ENCODE measurements around the gene POLR2A. TPM values are rescaled to one million over a fixed set of nuclear protein-coding genes. Genes with fewer than 3 reads are reported as not detected.

POLR2A gene
- total and polyA plus RNA-seq, 2 donors (not counting 3 experiments of a cell fraction or from before 2014, with no cell fraction given) = 45.9 to 145 TPM

DNA sequence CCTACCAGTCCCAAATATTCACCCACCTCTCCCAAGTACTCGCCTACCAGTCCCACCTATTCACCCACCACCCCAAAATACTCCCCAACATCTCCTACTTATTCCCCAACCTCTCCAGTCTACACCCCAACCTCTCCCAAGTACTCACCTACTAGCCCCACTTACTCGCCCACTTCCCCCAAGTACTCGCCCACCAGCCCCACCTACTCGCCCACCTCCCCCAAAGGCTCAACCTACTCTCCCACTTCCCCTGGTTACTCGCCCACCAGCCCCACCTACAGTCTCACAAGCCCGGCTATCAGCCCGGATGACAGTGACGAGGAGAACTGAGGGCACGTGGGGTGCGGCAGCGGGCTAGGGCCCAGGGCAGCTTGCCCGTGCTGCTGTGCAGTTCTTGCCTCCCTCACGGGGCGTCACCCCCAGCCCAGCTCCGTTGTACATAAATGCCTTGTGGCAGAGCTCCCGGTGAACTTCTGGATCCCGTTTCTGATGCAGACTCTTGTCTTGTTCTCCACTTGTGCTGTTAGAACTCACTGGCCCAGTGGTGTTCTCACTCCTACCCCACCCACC lies 29.8 kb downstream of the POLR2A start:
- BruUV-seq (replicated peaks) = no TSS peak
- intact Hi-C loops (cut with micrococcal nuclease) = loop anchor here (1.0 kb wide), 2 partner anchors 47 to 75 kb away; partner anchors contain the start of gene SENP3
- Histone ChIP-seq H3K79me2 (ENCODE audit: control insufficient read depth, insufficient read depth, low read length) (no peaks in the 10 kb centered on the region), H3K9me3 (replicated peaks; ENCODE audit: control insufficient read depth, insufficient read depth, low read length) (no peaks in the 10 kb centered on the region), H3K36me3 (ENCODE audit: control insufficient read depth in 2 of 2, extremely low read depth in 1 of 2, insufficient read depth in 2 of 2, low read length in 2 of 2) (peaks cover 16 to 49% of the 10 kb centered on the region in 2 experiments), H3K4me3 (replicated peaks in 1 of 3; ENCODE audit: insufficient read depth in 1 of 3, low read depth in 1 of 3, low read length in 3 of 3) (no peak overlapping the region), H3K9ac (replicated peaks; ENCODE audit: extremely low read depth, insufficient read depth, low read length) (no peak overlapping the region), H3K27me3 (ENCODE audit: control insufficient read depth in 2 of 2, insufficient read depth in 2 of 2, low read length in 2 of 2) (no peaks in the 10 kb centered on the region), H3K27ac (ENCODE audit: insufficient read depth, low read depth, low read length) (no peak overlapping the region), H3K9me1 (replicated peaks; ENCODE audit: control insufficient read depth, extremely low read depth, insufficient read depth, low read length) (no peaks in the 10 kb centered on the region), H2AFZ (ENCODE audit: low read depth, low read length) (no peak overlapping the region), H3K4me2 (ENCODE audit: insufficient read depth, low read length) (no peak overlapping the region), H3K4me1 (ENCODE audit: control insufficient read depth, extremely low read depth, insufficient read depth, low read length) (no peaks in the 10 kb centered on the region), H4K20me1 (replicated peaks; ENCODE audit: control insufficient read depth, extremely low read depth, insufficient read depth, low read length) (no peaks in the 10 kb centered on the region)
- TF ChIP-seq, protein P1, sequence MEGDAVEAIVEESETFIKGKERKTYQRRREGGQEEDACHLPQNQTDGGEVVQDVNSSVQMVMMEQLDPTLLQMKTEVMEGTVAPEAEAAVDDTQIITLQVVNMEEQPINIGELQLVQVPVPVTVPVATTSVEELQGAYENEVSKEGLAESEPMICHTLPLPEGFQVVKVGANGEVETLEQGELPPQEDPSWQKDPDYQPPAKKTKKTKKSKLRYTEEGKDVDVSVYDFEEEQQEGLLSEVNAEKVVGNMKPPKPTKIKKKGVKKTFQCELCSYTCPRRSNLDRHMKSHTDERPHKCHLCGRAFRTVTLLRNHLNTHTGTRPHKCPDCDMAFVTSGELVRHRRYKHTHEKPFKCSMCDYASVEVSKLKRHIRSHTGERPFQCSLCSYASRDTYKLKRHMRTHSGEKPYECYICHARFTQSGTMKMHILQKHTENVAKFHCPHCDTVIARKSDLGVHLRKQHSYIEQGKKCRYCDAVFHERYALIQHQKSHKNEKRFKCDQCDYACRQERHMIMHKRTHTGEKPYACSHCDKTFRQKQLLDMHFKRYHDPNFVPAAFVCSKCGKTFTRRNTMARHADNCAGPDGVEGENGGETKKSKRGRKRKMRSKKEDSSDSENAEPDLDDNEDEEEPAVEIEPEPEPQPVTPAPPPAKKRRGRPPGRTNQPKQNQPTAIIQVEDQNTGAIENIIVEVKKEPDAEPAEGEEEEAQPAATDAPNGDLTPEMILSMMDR (IDR thresholded peaks at IDR 0.05; ENCODE audit: extremely low read depth in 1 of 2, insufficient read depth in 1 of 2, low read depth in 1 of 2, low read length in 2 of 2) = no peak
- TF ChIP-seq FOS (IDR thresholded peaks at IDR 0.05; ENCODE audit: borderline replicate concordance, insufficient read depth, low read length) = no peak
- TF ChIP-seq GATA2 (IDR thresholded peaks at IDR 0.05; ENCODE audit: insufficient read depth, insufficient read length, low read depth, low read length) = no peak
- no peak for TF ChIP-seq EZH2 (IDR thresholded peaks at IDR 0.05; ENCODE audit: borderline replicate concordance, low read depth, low read length, severe bottlenecking)
- no peak for TF ChIP-seq JUN (IDR thresholded peaks at IDR 0.05; ENCODE audit: borderline replicate concordance, insufficient read depth, insufficient read length, low read depth)
- TF ChIP-seq POLR2AphosphoS5 (IDR thresholded peaks at IDR 0.05; ENCODE audit: insufficient read depth, low read depth, low read length) = no peak
- ChIA-PET CTCF (interaction anchor here (0.8 to 5.7 kb wide), 22 partner anchors 9 to 527 kb away, joined by 3 to 314 read pairs (median 5); partner anchors contain the start of genes NEURL4, SENP3, TMEM256 and TNFSF12), POLR2A (interaction anchor here (0.7 to 0.9 kb wide), 3 partner anchors 30 to 66 kb away, joined by 3 read pairs; partner anchors contain the start of genes CD68 and POLR2A)
- FAIRE-seq (no peak), DNase-seq (ENCODE audit: low read depth, low spot score) (no peak)
- dilution Hi-C loops (cut with MboI; ENCODE audit: extremely low pct_ligation_motif_present, low sequenced_read_pairs) = no loop called here

Data from endothelial cell of umbilical vein (primary cell).